ENCODE data around the gene UGT1A8. TPM values are rescaled to one million over a fixed set of nuclear protein-coding genes. Genes with fewer than 3 reads are reported as not detected.
"Not testable (repeated sequence)": the region's sequence is repeated elsewhere in the genome, so short reads cannot be mapped to it uniquely, and the experiment has no call there.

UGT1A8 gene
- total RNA-seq, 1 experiment from 2014 or later, result not detected

GRCh38 chr2:233728723-233729301, 111.4 kb downstream of the UGT1A8 start, which contains the start of gene UGT1A3:
UGT1A3 (plus strand) TSS chr2:233729042; CDS start chr2:233729127, 85 bp downstream.
- peak within 1 kb of the TSS; percentile 66 for H3K27ac Mint-ChIP-seq (ENCODE audit: unreplicated experiment)
- DNase-seq, result peak; percentile 8
- peaks cover 3% of the 10 kb centered on the region for H3K9me3 Mint-ChIP-seq (ENCODE audit: low read depth, unreplicated experiment)
- TF ChIP-seq, protein P1, sequence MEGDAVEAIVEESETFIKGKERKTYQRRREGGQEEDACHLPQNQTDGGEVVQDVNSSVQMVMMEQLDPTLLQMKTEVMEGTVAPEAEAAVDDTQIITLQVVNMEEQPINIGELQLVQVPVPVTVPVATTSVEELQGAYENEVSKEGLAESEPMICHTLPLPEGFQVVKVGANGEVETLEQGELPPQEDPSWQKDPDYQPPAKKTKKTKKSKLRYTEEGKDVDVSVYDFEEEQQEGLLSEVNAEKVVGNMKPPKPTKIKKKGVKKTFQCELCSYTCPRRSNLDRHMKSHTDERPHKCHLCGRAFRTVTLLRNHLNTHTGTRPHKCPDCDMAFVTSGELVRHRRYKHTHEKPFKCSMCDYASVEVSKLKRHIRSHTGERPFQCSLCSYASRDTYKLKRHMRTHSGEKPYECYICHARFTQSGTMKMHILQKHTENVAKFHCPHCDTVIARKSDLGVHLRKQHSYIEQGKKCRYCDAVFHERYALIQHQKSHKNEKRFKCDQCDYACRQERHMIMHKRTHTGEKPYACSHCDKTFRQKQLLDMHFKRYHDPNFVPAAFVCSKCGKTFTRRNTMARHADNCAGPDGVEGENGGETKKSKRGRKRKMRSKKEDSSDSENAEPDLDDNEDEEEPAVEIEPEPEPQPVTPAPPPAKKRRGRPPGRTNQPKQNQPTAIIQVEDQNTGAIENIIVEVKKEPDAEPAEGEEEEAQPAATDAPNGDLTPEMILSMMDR (IDR thresholded peaks at IDR 0.05; ENCODE audit: unreplicated experiment), result no peak
- H3K4me3 Mint-ChIP-seq (ENCODE audit: low read depth, unreplicated experiment), result no peak within 1 kb of the TSS
- peaks cover 37% of the 10 kb centered on the region for H3K4me1 Mint-ChIP-seq (ENCODE audit: low read depth, unreplicated experiment)
- peaks cover 23% of the 10 kb centered on the region for H3K36me3 Mint-ChIP-seq (ENCODE audit: insufficient read depth, unreplicated experiment)
- no TSS peak for BruUV-seq (replicated peaks)
- no peaks in the 10 kb centered on the region for H3K27me3 Mint-ChIP-seq (ENCODE audit: unreplicated experiment)
- intact Hi-C loops (cut with micrococcal nuclease; ENCODE audit: unreplicated experiment), result loop anchor here (2.0 kb wide), 1 partner anchor 38 kb away; no protein-coding TSS in a partner anchor
- CTCF ChIA-PET, result no interaction called here

- peaks cover 13% of the 10 kb centered on the region for H3K9me3 Mint-ChIP-seq (ENCODE audit: low read depth, unreplicated experiment)
- BruUV-seq (replicated peaks); H3K27me3 Mint-ChIP-seq (ENCODE audit: unreplicated experiment): not testable (repeated sequence)
Measured at GRCh38 chr2:233736868-233737653, 119.6 kb downstream of the UGT1A8 start.

GRCh38 chr2:233740870-233741269, 123.4 kb downstream of the UGT1A8 start:
- DNase-seq, result no peak
- H3K4me3 Mint-ChIP-seq (ENCODE audit: low read depth, unreplicated experiment), result no peak overlapping the region
- no TSS peak for BruUV-seq (replicated peaks)
- no peaks in the 10 kb centered on the region for H3K27me3 Mint-ChIP-seq (ENCODE audit: unreplicated experiment)
- peaks cover 23% of the 10 kb centered on the region for H3K4me1 Mint-ChIP-seq (ENCODE audit: low read depth, unreplicated experiment)
- peaks cover 21% of the 10 kb centered on the region for H3K36me3 Mint-ChIP-seq (ENCODE audit: insufficient read depth, unreplicated experiment)
- H3K9me3 Mint-ChIP-seq (ENCODE audit: low read depth, unreplicated experiment), result peaks cover 13% of the 10 kb centered on the region
- H3K27ac Mint-ChIP-seq (ENCODE audit: unreplicated experiment), result no peak overlapping the region
- intact Hi-C loops (cut with micrococcal nuclease; ENCODE audit: unreplicated experiment), result no loop called here
- TF ChIP-seq, protein P1 (IDR thresholded peaks at IDR 0.05; ENCODE audit: unreplicated experiment), result no peak
- CTCF ChIA-PET, result no interaction called here

More at GRCh38 chr2:233736868-233737653, 119.6 kb downstream of the UGT1A8 start:
- intact Hi-C loops (cut with micrococcal nuclease; ENCODE audit: unreplicated experiment); DNase-seq; H3K27ac Mint-ChIP-seq (ENCODE audit: unreplicated experiment); CTCF ChIA-PET; H3K4me3 Mint-ChIP-seq (ENCODE audit: low read depth, unreplicated experiment): not testable (repeated sequence)
- peaks cover 44% of the 10 kb centered on the region for H3K4me1 Mint-ChIP-seq (ENCODE audit: low read depth, unreplicated experiment)
- peaks cover 16% of the 10 kb centered on the region for H3K36me3 Mint-ChIP-seq (ENCODE audit: insufficient read depth, unreplicated experiment)

GRCh38 chr2:233743464-233744259, 126.2 kb downstream of the UGT1A8 start:
- peaks cover 10% of the 10 kb centered on the region for H3K9me3 Mint-ChIP-seq (ENCODE audit: low read depth, unreplicated experiment)
- no TSS peak for BruUV-seq (replicated peaks)
- H3K36me3 Mint-ChIP-seq (ENCODE audit: insufficient read depth, unreplicated experiment), result peaks cover 27% of the 10 kb centered on the region
- DNase-seq, result no peak
- intact Hi-C loops (cut with micrococcal nuclease; ENCODE audit: unreplicated experiment), result no loop called here
- H3K4me3 Mint-ChIP-seq (ENCODE audit: low read depth, unreplicated experiment), result no peak overlapping the region
- no peak overlapping the region for H3K27ac Mint-ChIP-seq (ENCODE audit: unreplicated experiment)
- H3K27me3 Mint-ChIP-seq (ENCODE audit: unreplicated experiment), result no peaks in the 10 kb centered on the region
- TF ChIP-seq, protein P1 (IDR thresholded peaks at IDR 0.05; ENCODE audit: unreplicated experiment), result no peak
- CTCF ChIA-PET, result no interaction called here
- peaks cover 24% of the 10 kb centered on the region for H3K4me1 Mint-ChIP-seq (ENCODE audit: low read depth, unreplicated experiment)
